Tibial nerve (tissue), 3 donors: ENCODE data around the gene MAN2A2.

Source experiments
- CTCF ChIP-seq, 5 experiments: fragments of 200-600 bp in 3 of 5; fragments of 450-650 bp in 2 of 5; sonication (generic) in 3 of 5; IDR thresholded peaks; one replicate each; pipeline ENCODE4 v1.5.1; 2016 to 2019; ENCODE audit warnings: antibody characterized with exemption in 5 of 5, mild to moderate bottlenecking in 3 of 5, moderate library complexity in 2 of 5
- POLR2A ChIP-seq, 2 donors: fragments of 450-650 bp; IDR thresholded peaks; one replicate each; pipeline ENCODE4 v1.6.1; 2017; ENCODE audit warnings: antibody characterized with exemption in 2 of 2, mild to moderate bottlenecking in 2 of 2, moderate library complexity in 2 of 2

- TF ChIP-seq CTCF (IDR thresholded peaks at IDR 0.05) (no peak), POLR2A (IDR thresholded peaks at IDR 0.05) (no peak)
Measured at GRCh38 chr15:90962021-90962420, 58.9 kb downstream of the MAN2A2 start.
